ENCODE results near the gene SLC12A4. TPM values are rescaled to one million over a fixed set of nuclear protein-coding genes. Genes with fewer than 3 reads are reported as not detected.

SLC12A4 gene
- polyA plus RNA-seq, 4 donors, result 1.1 to 17.3 (median 7.0) TPM

GRCh38 chr16:67914758-67915495 is 53.5 kb downstream of the SLC12A4 start:
- Histone ChIP-seq H3K27ac (ENCODE audit: low read depth in 1 of 3, low read length in 2 of 3) (no peak overlapping the region), H3K9me3 (ENCODE audit: control insufficient read depth in 2 of 2, insufficient read depth in 1 of 2, low read depth in 1 of 2, low read length in 1 of 2) (no peaks in the 10 kb centered on the region), H3K4me1 (ENCODE audit: control insufficient read depth in 3 of 3, insufficient read depth in 2 of 3, low read depth in 1 of 3, low read length in 2 of 3) (peaks cover 0 to 3% (median 0%) of the 10 kb centered on the region in 3 donors), H3K4me3 (ENCODE audit: low read depth in 1 of 3, low read length in 3 of 3) (no peak overlapping the region), H3K27me3 (ENCODE audit: control insufficient read depth in 3 of 3, insufficient read depth in 3 of 3, low read length in 3 of 3) (no peaks in the 10 kb centered on the region), H3K36me3 (ENCODE audit: control insufficient read depth in 3 of 3, insufficient read depth in 2 of 3, low read depth in 1 of 3, low read length in 3 of 3) (peaks cover 0 to 77% (median 5%) of the 10 kb centered on the region in 3 donors)
- DNase-seq (no peak), FAIRE-seq (no peak)
- WGBS, 3 donors, result 79 to 82% (median 82%) methylated on average over 7 of the region's 7 CpGs

GRCh38 chr16:67910158-67910557 is 58.3 kb downstream of the SLC12A4 start:
- no peak for FAIRE-seq
- DNase-seq, result no peak
- no peak overlapping the region for H3K4me3 ChIP-seq (ENCODE audit: low read depth in 1 of 3, low read length in 3 of 3)
- no peaks in the 10 kb centered on the region for H3K9me3 ChIP-seq (ENCODE audit: control insufficient read depth in 2 of 2, insufficient read depth in 1 of 2, low read depth in 1 of 2, low read length in 1 of 2)
- no peaks in the 10 kb centered on the region for H3K27me3 ChIP-seq (ENCODE audit: control insufficient read depth in 3 of 3, insufficient read depth in 3 of 3, low read length in 3 of 3)
- no peaks in the 10 kb centered on the region for H3K4me1 ChIP-seq (ENCODE audit: control insufficient read depth in 3 of 3, insufficient read depth in 2 of 3, low read depth in 1 of 3, low read length in 2 of 3)
- H3K36me3 ChIP-seq (ENCODE audit: control insufficient read depth in 3 of 3, insufficient read depth in 2 of 3, low read depth in 1 of 3, low read length in 3 of 3), result peaks cover 3 to 52% (median 7%) of the 10 kb centered on the region in 3 donors
- no peak overlapping the region for H3K27ac ChIP-seq (ENCODE audit: low read depth in 1 of 3, low read length in 2 of 3)
- WGBS, 3 donors, result 47 to 82% (median 74%) methylated on average over 2 of the region's 2 CpGs

GRCh38 chr16:67909056-67909742 is 59.2 kb downstream of the SLC12A4 start:
- no peak for DNase-seq
- no peak overlapping the region for H3K27ac ChIP-seq (ENCODE audit: low read depth in 1 of 3, low read length in 2 of 3)
- no peaks in the 10 kb centered on the region for H3K9me3 ChIP-seq (ENCODE audit: control insufficient read depth in 2 of 2, insufficient read depth in 1 of 2, low read depth in 1 of 2, low read length in 1 of 2)
- peaks cover 3 to 48% (median 7%) of the 10 kb centered on the region in 3 donors for H3K36me3 ChIP-seq (ENCODE audit: control insufficient read depth in 3 of 3, insufficient read depth in 2 of 3, low read depth in 1 of 3, low read length in 3 of 3)
- FAIRE-seq, result no peak
- H3K4me3 ChIP-seq (ENCODE audit: low read depth in 1 of 3, low read length in 3 of 3), result no peak overlapping the region
- no peaks in the 10 kb centered on the region for H3K4me1 ChIP-seq (ENCODE audit: control insufficient read depth in 3 of 3, insufficient read depth in 2 of 3, low read depth in 1 of 3, low read length in 2 of 3)
- H3K27me3 ChIP-seq (ENCODE audit: control insufficient read depth in 3 of 3, insufficient read depth in 3 of 3, low read length in 3 of 3), result no peaks in the 10 kb centered on the region
- WGBS, 3 donors, result 97% methylated on average over 36 of the region's 36 CpGs

- Histone ChIP-seq H3K4me1 (ENCODE audit: control insufficient read depth in 3 of 3, insufficient read depth in 2 of 3, low read depth in 1 of 3, low read length in 2 of 3) (no peaks in the 10 kb centered on the region), H3K27ac (ENCODE audit: low read depth in 1 of 3, low read length in 2 of 3) (no peak overlapping the region), H3K36me3 (ENCODE audit: control insufficient read depth in 3 of 3, insufficient read depth in 2 of 3, low read depth in 1 of 3, low read length in 3 of 3) (peaks cover 3 to 54% (median 7%) of the 10 kb centered on the region in 3 donors), H3K27me3 (ENCODE audit: control insufficient read depth in 3 of 3, insufficient read depth in 3 of 3, low read length in 3 of 3) (no peaks in the 10 kb centered on the region), H3K4me3 (ENCODE audit: low read depth in 1 of 3, low read length in 3 of 3) (no peak overlapping the region), H3K9me3 (ENCODE audit: control insufficient read depth in 2 of 2, insufficient read depth in 1 of 2, low read depth in 1 of 2, low read length in 1 of 2) (no peaks in the 10 kb centered on the region)
- no peak for FAIRE-seq
- no peak for DNase-seq
- 89 to 91% (median 90%) methylated on average over 11 of the region's 11 CpGs for WGBS, 3 donors
Observed at GRCh38 chr16:67907397-67908180, 60.8 kb downstream of the SLC12A4 start.

GRCh38 chr16:67902831-67903230 is 65.6 kb downstream of the SLC12A4 start:
- Histone ChIP-seq H3K9me3 (ENCODE audit: control insufficient read depth in 2 of 2, insufficient read depth in 1 of 2, low read depth in 1 of 2, low read length in 1 of 2) (no peaks in the 10 kb centered on the region), H3K4me1 (ENCODE audit: control insufficient read depth in 3 of 3, insufficient read depth in 2 of 3, low read depth in 1 of 3, low read length in 2 of 3) (no peaks in the 10 kb centered on the region), H3K4me3 (ENCODE audit: low read depth in 1 of 3, low read length in 3 of 3) (no peak overlapping the region), H3K27ac (ENCODE audit: low read depth in 1 of 3, low read length in 2 of 3) (no peak overlapping the region), H3K27me3 (ENCODE audit: control insufficient read depth in 3 of 3, insufficient read depth in 3 of 3, low read length in 3 of 3) (no peaks in the 10 kb centered on the region), H3K36me3 (ENCODE audit: control insufficient read depth in 3 of 3, insufficient read depth in 2 of 3, low read depth in 1 of 3, low read length in 3 of 3) (peaks cover 0 to 36% (median 0%) of the 10 kb centered on the region in 3 donors)
- WGBS, 3 donors, result 68 to 94% (median 91%) methylated on average over 4 of the region's 4 CpGs
- FAIRE-seq, result no peak
- no peak for DNase-seq

- no peak for FAIRE-seq
- WGBS, 3 donors, result 48 to 81% (median 66%) methylated on average over 5 of the region's 5 CpGs
- Histone ChIP-seq H3K27me3 (ENCODE audit: control insufficient read depth in 3 of 3, insufficient read depth in 3 of 3, low read length in 3 of 3) (no peaks in the 10 kb centered on the region), H3K27ac (ENCODE audit: low read depth in 1 of 3, low read length in 2 of 3) (no peak overlapping the region), H3K36me3 (ENCODE audit: control insufficient read depth in 3 of 3, insufficient read depth in 2 of 3, low read depth in 1 of 3, low read length in 3 of 3) (peaks cover 0 to 41% (median 0%) of the 10 kb centered on the region in 3 donors), H3K4me3 (ENCODE audit: low read depth in 1 of 3, low read length in 3 of 3) (no peak overlapping the region), H3K4me1 (ENCODE audit: control insufficient read depth in 3 of 3, insufficient read depth in 2 of 3, low read depth in 1 of 3, low read length in 2 of 3) (peaks cover 0 to 5% (median 4%) of the 10 kb centered on the region in 3 donors), H3K9me3 (ENCODE audit: control insufficient read depth in 2 of 2, insufficient read depth in 1 of 2, low read depth in 1 of 2, low read length in 1 of 2) (no peaks in the 10 kb centered on the region)
- DNase-seq, result peak in 1 of 2 donors; percentile 30
Observed at GRCh38 chr16:67901734-67902133, 66.7 kb downstream of the SLC12A4 start.

- H3K36me3 ChIP-seq (ENCODE audit: control insufficient read depth in 3 of 3, insufficient read depth in 2 of 3, low read depth in 1 of 3, low read length in 3 of 3), result peaks cover 0 to 24% (median 0%) of the 10 kb centered on the region in 3 donors
- no peak for FAIRE-seq
- H3K4me3 ChIP-seq (ENCODE audit: low read depth in 1 of 3, low read length in 3 of 3), result no peak overlapping the region
- DNase-seq, result no peak
- no peak overlapping the region for H3K27ac ChIP-seq (ENCODE audit: low read depth in 1 of 3, low read length in 2 of 3)
- WGBS, 3 donors, result 74 to 86% (median 76%) methylated on average over 3 of the region's 3 CpGs
- no peaks in the 10 kb centered on the region for H3K27me3 ChIP-seq (ENCODE audit: control insufficient read depth in 3 of 3, insufficient read depth in 3 of 3, low read length in 3 of 3)
- H3K4me1 ChIP-seq (ENCODE audit: control insufficient read depth in 3 of 3, insufficient read depth in 2 of 3, low read depth in 1 of 3, low read length in 2 of 3), result peaks cover 4 to 9% (median 9%) of the 10 kb centered on the region in 3 donors
- no peaks in the 10 kb centered on the region for H3K9me3 ChIP-seq (ENCODE audit: control insufficient read depth in 2 of 2, insufficient read depth in 1 of 2, low read depth in 1 of 2, low read length in 1 of 2)
Observed at GRCh38 chr16:67897231-67897630, 71.2 kb downstream of the SLC12A4 start.

GRCh38 chr16:67893743-67894399 is 74.6 kb downstream of the SLC12A4 start:
- Histone ChIP-seq H3K36me3 (ENCODE audit: control insufficient read depth in 3 of 3, insufficient read depth in 2 of 3, low read depth in 1 of 3, low read length in 3 of 3) (peaks cover 0 to 10% (median 0%) of the 10 kb centered on the region in 3 donors), H3K4me3 (ENCODE audit: low read depth in 1 of 3, low read length in 3 of 3) (peak overlapping the region; percentile 81 to 94 (median 86)), H3K27me3 (ENCODE audit: control insufficient read depth in 3 of 3, insufficient read depth in 3 of 3, low read length in 3 of 3) (no peaks in the 10 kb centered on the region), H3K9me3 (ENCODE audit: control insufficient read depth in 2 of 2, insufficient read depth in 1 of 2, low read depth in 1 of 2, low read length in 1 of 2) (no peaks in the 10 kb centered on the region), H3K4me1 (ENCODE audit: control insufficient read depth in 3 of 3, insufficient read depth in 2 of 3, low read depth in 1 of 3, low read length in 2 of 3) (peaks cover 4 to 9% (median 9%) of the 10 kb centered on the region in 3 donors), H3K27ac (ENCODE audit: low read depth in 1 of 3, low read length in 2 of 3) (peak overlapping the region; percentile 95 to 99 (median 96))
- 7 to 18% (median 11%) methylated on average over 14 of the region's 14 CpGs for WGBS, 3 donors
- FAIRE-seq (no peak), DNase-seq (peak; percentile 76 to 79)

All from small intestine (tissue), 7 donors.